Duodenal mucosa (tissue), 2 donors: Measurements from ENCODE around the gene FAM81B.

Experiments
- H3K27ac ChIP-seq: one replicate; pipeline ENCODE4 v1.7.0; 2013; ENCODE audit warnings: low read depth, low read length
- H3K27me3 ChIP-seq, 2 donors: one replicate each; pipeline ENCODE4 v1.7.0; 2013; ENCODE audit warnings: low read length in 2 of 2, control low read depth in 1 of 2; ENCODE audit not compliant: insufficient read depth in 2 of 2, control insufficient read depth in 1 of 2
- H3K36me3 ChIP-seq, 2 donors: one replicate each; pipeline ENCODE4 v1.7.0; 2013; ENCODE audit warnings: low read length in 2 of 2, control low read depth in 1 of 2; ENCODE audit not compliant: insufficient read depth in 2 of 2, control insufficient read depth in 1 of 2
- H3K4me1 ChIP-seq, 2 donors: one replicate each; pipeline ENCODE4 v1.7.0; 2013; ENCODE audit warnings: low read length in 2 of 2, control low read depth in 1 of 2; ENCODE audit not compliant: insufficient read depth in 2 of 2, control insufficient read depth in 1 of 2
- H3K4me3 ChIP-seq, 2 donors: one replicate each; pipeline ENCODE4 v1.7.0; 2013; ENCODE audit warnings: low read length in 2 of 2, low read depth in 1 of 2
- H3K9ac ChIP-seq, 2 donors: one replicate each; pipeline ENCODE4 v1.7.0; 2013; ENCODE audit warnings: low read length in 2 of 2, low read depth in 1 of 2
- H3K9me3 ChIP-seq, 2 donors: one replicate each; pipeline ENCODE4 v1.7.0; 2013; ENCODE audit warnings: low read length in 2 of 2, control low read depth in 1 of 2; ENCODE audit not compliant: control insufficient read depth in 1 of 2

Gene FAM81B

GRCh38 chr5:95449460-95449859 lies 58.3 kb downstream of the FAM81B start:
- H3K9ac ChIP-seq: no peak overlapping the region
- H3K36me3 ChIP-seq: no peaks in the 10 kb centered on the region
- no peak overlapping the region for H3K27ac ChIP-seq
- H3K9me3 ChIP-seq: no peaks in the 10 kb centered on the region
- no peaks in the 10 kb centered on the region for H3K4me1 ChIP-seq
- no peak overlapping the region for H3K4me3 ChIP-seq
- H3K27me3 ChIP-seq: no peaks in the 10 kb centered on the region

GRCh38 chr5:95454536-95454935 lies 63.4 kb downstream of the FAM81B start:
- Histone ChIP-seq H3K36me3 (no peaks in the 10 kb centered on the region), H3K27me3 (no peaks in the 10 kb centered on the region), H3K9ac (no peak overlapping the region), H3K4me1 (no peaks in the 10 kb centered on the region), H3K27ac (no peak overlapping the region), H3K9me3 (no peaks in the 10 kb centered on the region), H3K4me3 (no peak overlapping the region)

- Histone ChIP-seq H3K9me3 (no peaks in the 10 kb centered on the region), H3K27ac (no peak overlapping the region), H3K9ac (no peak overlapping the region), H3K4me3 (no peak overlapping the region), H3K36me3 (peaks cover 19% of the 10 kb centered on the region in 2 donors), H3K4me1 (no peaks in the 10 kb centered on the region), H3K27me3 (no peaks in the 10 kb centered on the region)
These were observed 69.5 kb downstream of the FAM81B start for GRCh38 chr5:95460665-95461064.

GRCh38 chr5:95471487-95471886 lies 80.3 kb downstream of the FAM81B start:
- Histone ChIP-seq H3K4me3 (no peak overlapping the region), H3K27ac (no peak overlapping the region), H3K36me3 (peaks cover 20 to 45% of the 10 kb centered on the region in 2 donors), H3K4me1 (no peaks in the 10 kb centered on the region), H3K9ac (no peak overlapping the region), H3K9me3 (no peaks in the 10 kb centered on the region), H3K27me3 (no peaks in the 10 kb centered on the region)

GRCh38 chr5:95471942-95472341 lies 80.8 kb downstream of the FAM81B start:
- H3K9me3 ChIP-seq: no peaks in the 10 kb centered on the region
- H3K27me3 ChIP-seq: no peaks in the 10 kb centered on the region
- no peak overlapping the region for H3K9ac ChIP-seq
- peaks cover 20 to 42% of the 10 kb centered on the region in 2 donors for H3K36me3 ChIP-seq
- no peak overlapping the region for H3K4me3 ChIP-seq
- H3K27ac ChIP-seq: no peak overlapping the region
- H3K4me1 ChIP-seq: no peaks in the 10 kb centered on the region

GRCh38 chr5:95484421-95484820 lies 93.3 kb downstream of the FAM81B start:
- no peak overlapping the region for H3K27ac ChIP-seq
- H3K36me3 ChIP-seq: peaks cover 39 to 68% of the 10 kb centered on the region in 2 donors
- no peaks in the 10 kb centered on the region for H3K27me3 ChIP-seq
- H3K4me1 ChIP-seq: no peaks in the 10 kb centered on the region
- H3K4me3 ChIP-seq: no peak overlapping the region
- peaks cover 0 to 16% of the 10 kb centered on the region in 2 donors for H3K9me3 ChIP-seq
- H3K9ac ChIP-seq: no peak overlapping the region

- Histone ChIP-seq H3K36me3 (peaks cover 43 to 77% of the 10 kb centered on the region in 2 donors), H3K27me3 (no peaks in the 10 kb centered on the region), H3K27ac (no peak overlapping the region), H3K9ac (no peak overlapping the region), H3K4me1 (no peaks in the 10 kb centered on the region), H3K9me3 (peaks cover 0 to 16% of the 10 kb centered on the region in 2 donors), H3K4me3 (no peak overlapping the region)
These were observed 95.0 kb downstream of the FAM81B start for GRCh38 chr5:95486191-95486590.

- H3K27ac ChIP-seq: no peak overlapping the region
- no peaks in the 10 kb centered on the region for H3K4me1 ChIP-seq
- peaks cover 36 to 69% of the 10 kb centered on the region in 2 donors for H3K36me3 ChIP-seq
- no peaks in the 10 kb centered on the region for H3K27me3 ChIP-seq
- H3K9me3 ChIP-seq: peaks cover 0 to 16% of the 10 kb centered on the region in 2 donors
- no peak overlapping the region for H3K4me3 ChIP-seq
- no peak overlapping the region for H3K9ac ChIP-seq
These were observed 96.7 kb downstream of the FAM81B start for GRCh38 chr5:95487880-95488279.
